ENCODE measurements around the gene RCOR3. TPM values are rescaled to one million over a fixed set of nuclear protein-coding genes. Genes with fewer than 3 reads are reported as not detected.

RCOR3 gene
- total and polyA plus RNA-seq, 7 donors: 7.6 to 60.3 (median 40.7) TPM

- no peaks in the 10 kb centered on the region for H3K36me3 ChIP-seq
- no peak overlapping the region for H3K4me3 ChIP-seq
- H3K9me3 ChIP-seq: no peaks in the 10 kb centered on the region
- intact Hi-C loops (cut with DNase I): no loop called here
- no peak for DNase-seq
- 92 to 96% methylated on average over 4 of the region's 4 CpGs for WGBS, 2 donors
- peaks cover 0 to 66% (median 26%) of the 10 kb centered on the region in 4 donors for H3K4me1 ChIP-seq
- H3K27me3 ChIP-seq: no peaks in the 10 kb centered on the region
- TF ChIP-seq EP300 (IDR thresholded peaks at IDR 0.05) (no peak), POLR2AphosphoS5 (IDR thresholded peaks at IDR 0.05) (no peak), CTCF (IDR thresholded peaks at IDR 0.05) (no peak), POLR2A (IDR thresholded peaks at IDR 0.05) (no peak)
- no peak overlapping the region for H3K27ac ChIP-seq
These were observed 79.1 kb downstream of the RCOR3 start for GRCh38 chr1:211338224-211338620.

- no peak for TF ChIP-seq POLR2A (IDR thresholded peaks at IDR 0.05)
- intact Hi-C loops (cut with DNase I): no loop called here
- Histone ChIP-seq H3K27me3 (no peaks in the 10 kb centered on the region), H3K36me3 (no peaks in the 10 kb centered on the region), H3K4me1 (peaks cover 0 to 59% (median 26%) of the 10 kb centered on the region in 4 donors), H3K27ac (no peak overlapping the region), H3K4me3 (no peak overlapping the region), H3K9me3 (no peaks in the 10 kb centered on the region)
- WGBS, 2 donors: 18 to 49% methylated on average over 6 of the region's 6 CpGs
- no peak for DNase-seq
These were observed 80.5 kb downstream of the RCOR3 start for GRCh38 chr1:211339631-211340041.

GRCh38 chr1:211340622-211341507 is 81.7 kb downstream of the RCOR3 start:
- Histone ChIP-seq H3K4me3 (no peak overlapping the region), H3K9me3 (no peaks in the 10 kb centered on the region), H3K4me1 (peaks cover 0 to 47% (median 15%) of the 10 kb centered on the region in 4 donors), H3K27me3 (no peaks in the 10 kb centered on the region), H3K27ac (no peak overlapping the region), H3K36me3 (no peaks in the 10 kb centered on the region)
- 84 to 90% methylated on average over 10 of the region's 10 CpGs for WGBS, 2 donors
- DNase-seq: no peak
- TF ChIP-seq CTCF (IDR thresholded peaks at IDR 0.05) (no peak), POLR2AphosphoS5 (IDR thresholded peaks at IDR 0.05) (no peak)
- intact Hi-C loops (cut with DNase I): no loop called here

DNA sequence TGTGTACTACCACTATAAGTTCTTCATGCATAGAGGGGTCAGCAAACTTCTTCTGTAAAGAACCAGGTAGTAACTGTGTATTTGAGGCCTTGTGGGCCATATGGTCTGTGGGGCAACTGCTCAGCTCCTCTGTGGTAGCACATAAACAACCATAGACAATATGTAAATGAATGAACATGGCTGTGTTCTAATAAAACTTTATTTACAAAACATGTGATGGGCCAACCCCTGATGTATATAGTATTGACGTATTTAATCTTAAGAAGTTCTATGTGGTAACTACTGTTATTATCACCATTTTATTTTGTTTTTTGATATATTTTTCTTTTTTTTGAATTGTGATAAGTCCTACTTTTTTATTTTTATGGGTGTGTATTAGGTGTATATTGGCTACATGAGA is 82.8 kb downstream of the RCOR3 start:
- WGBS, 2 donors: 99 to 100% methylated on average over 1 of the region's 1 CpG
- no peaks in the 10 kb centered on the region for H3K9me3 ChIP-seq
- no peak for DNase-seq
- H3K27ac ChIP-seq: no peak overlapping the region
- intact Hi-C loops (cut with DNase I): no loop called here
- peaks cover 0 to 42% (median 13%) of the 10 kb centered on the region in 4 donors for H3K4me1 ChIP-seq
- H3K4me3 ChIP-seq: no peak overlapping the region
- no peak for TF ChIP-seq POLR2A (IDR thresholded peaks at IDR 0.05)
- no peak for TF ChIP-seq EP300 (IDR thresholded peaks at IDR 0.05)
- no peak for TF ChIP-seq CTCF (IDR thresholded peaks at IDR 0.05)
- TF ChIP-seq POLR2AphosphoS5 (IDR thresholded peaks at IDR 0.05): no peak
- no peaks in the 10 kb centered on the region for H3K36me3 ChIP-seq
- no peaks in the 10 kb centered on the region for H3K27me3 ChIP-seq

DNA sequence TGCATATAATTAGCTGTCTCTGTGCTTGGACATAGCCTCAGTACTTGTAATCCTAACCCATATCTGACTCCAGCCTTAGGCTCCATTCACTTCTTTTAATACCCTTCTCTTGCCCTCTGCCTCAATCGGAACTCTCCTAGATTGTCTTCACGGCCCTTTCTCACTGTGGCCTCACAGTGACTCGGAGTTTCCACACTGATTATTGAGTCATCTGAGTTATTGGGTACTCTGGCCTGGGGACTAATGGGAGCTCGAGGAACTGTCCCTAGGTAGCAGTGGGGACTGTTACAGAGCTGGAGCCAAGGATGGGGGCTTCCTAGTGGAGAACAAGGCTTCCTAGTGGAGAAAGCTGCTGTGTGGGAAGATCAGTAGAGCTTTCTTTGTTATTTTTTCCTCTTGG is 84.4 kb downstream of the RCOR3 start:
- Histone ChIP-seq H3K4me3 (no peak overlapping the region), H3K27me3 (no peaks in the 10 kb centered on the region), H3K36me3 (no peaks in the 10 kb centered on the region), H3K27ac (no peak overlapping the region), H3K4me1 (peaks cover 0 to 34% (median 13%) of the 10 kb centered on the region in 4 donors), H3K9me3 (no peaks in the 10 kb centered on the region)
- DNase-seq: no peak
- intact Hi-C loops (cut with DNase I): no loop called here
- 84 to 89% methylated on average over 4 of the region's 4 CpGs for WGBS, 2 donors
- TF ChIP-seq POLR2AphosphoS5 (IDR thresholded peaks at IDR 0.05) (no peak), EP300 (IDR thresholded peaks at IDR 0.05) (no peak), POLR2A (IDR thresholded peaks at IDR 0.05) (no peak)

Data from sigmoid colon (tissue), 7 donors.